ENCODE measurements around the gene UMAD1. TPM values are rescaled to one million over a fixed set of nuclear protein-coding genes. Genes with fewer than 3 reads are reported as not detected.
A peak's percentile ranks its signal among the peaks of the same experiment; 100 is the strongest.

Gene UMAD1
- total RNA-seq, 1 donor from 2014 or later, result 9.3 TPM

GRCh38 chr7:7884855-7885254 lies 244.3 kb downstream of the UMAD1 start:
- Mint-ChIP-seq H3K9me3 (ENCODE audit: unreplicated experiment) (no peaks in the 10 kb centered on the region), H3K27ac (ENCODE audit: unreplicated experiment) (no peak overlapping the region), H3K36me3 (ENCODE audit: low read depth, unreplicated experiment) (no peaks in the 10 kb centered on the region), H3K4me1 (ENCODE audit: low read depth, unreplicated experiment) (no peaks in the 10 kb centered on the region), H3K27me3 (ENCODE audit: low read depth, unreplicated experiment) (no peaks in the 10 kb centered on the region), H3K4me3 (ENCODE audit: unreplicated experiment) (no peak overlapping the region)
- TF ChIP-seq EZH2 (IDR thresholded peaks at IDR 0.05; ENCODE audit: insufficient read depth, low read length) (no peak), CTCF (IDR thresholded peaks at IDR 0.05; ENCODE audit: insufficient read depth, low read depth, low read length) (no peak)
- no peak overlapping the region for H2AFZ ChIP-seq (ENCODE audit: low read depth, low read length)
- no peak overlapping the region for H3K27ac ChIP-seq (ENCODE audit: low read depth, low read length)
- FAIRE-seq (no peak), DNase-seq (ENCODE audit: low read depth) (peak; percentile 51)
- no peaks in the 10 kb centered on the region for H3K9me3 ChIP-seq (ENCODE audit: insufficient read depth, low read depth, low read length)
- no peak overlapping the region for H3K4me3 ChIP-seq (ENCODE audit: insufficient read depth, low read depth, low read length)
- no peak overlapping the region for H3K4me2 ChIP-seq (ENCODE audit: low read length)
- H3K9ac ChIP-seq (ENCODE audit: low read length), result no peak overlapping the region
- H3K27me3 ChIP-seq (ENCODE audit: insufficient read depth, low read length), result no peaks in the 10 kb centered on the region
- H3K36me3 ChIP-seq (ENCODE audit: insufficient read depth, low read length), result no peaks in the 10 kb centered on the region
- H3K79me2 ChIP-seq (ENCODE audit: insufficient read depth, low read length), result no peaks in the 10 kb centered on the region
- no peaks in the 10 kb centered on the region for H4K20me1 ChIP-seq (ENCODE audit: insufficient read depth, low read length)
- H3K4me1 ChIP-seq (ENCODE audit: insufficient read depth, low read length), result no peaks in the 10 kb centered on the region

- TF ChIP-seq CTCF (IDR thresholded peaks at IDR 0.05; ENCODE audit: insufficient read depth, low read depth, low read length) (no peak), EZH2 (IDR thresholded peaks at IDR 0.05; ENCODE audit: insufficient read depth, low read length) (no peak)
- no peak for FAIRE-seq
- H3K9me3 Mint-ChIP-seq (ENCODE audit: unreplicated experiment), result no peaks in the 10 kb centered on the region
- no peaks in the 10 kb centered on the region for H3K9me3 ChIP-seq (ENCODE audit: insufficient read depth, low read depth, low read length)
- no peak for DNase-seq (ENCODE audit: low read depth)
- H3K4me1 Mint-ChIP-seq (ENCODE audit: low read depth, unreplicated experiment), result no peaks in the 10 kb centered on the region
- H3K27ac ChIP-seq (ENCODE audit: low read depth, low read length), result no peak overlapping the region
- H3K4me3 ChIP-seq (ENCODE audit: insufficient read depth, low read depth, low read length), result no peak overlapping the region
- H3K4me1 ChIP-seq (ENCODE audit: insufficient read depth, low read length), result no peaks in the 10 kb centered on the region
- H3K27me3 Mint-ChIP-seq (ENCODE audit: low read depth, unreplicated experiment), result no peaks in the 10 kb centered on the region
- H3K27me3 ChIP-seq (ENCODE audit: insufficient read depth, low read length), result no peaks in the 10 kb centered on the region
- no peaks in the 10 kb centered on the region for H4K20me1 ChIP-seq (ENCODE audit: insufficient read depth, low read length)
- no peaks in the 10 kb centered on the region for H3K36me3 ChIP-seq (ENCODE audit: insufficient read depth, low read length)
- no peak overlapping the region for H3K27ac Mint-ChIP-seq (ENCODE audit: unreplicated experiment)
- no peak overlapping the region for H3K4me3 Mint-ChIP-seq (ENCODE audit: unreplicated experiment)
- no peaks in the 10 kb centered on the region for H3K79me2 ChIP-seq (ENCODE audit: insufficient read depth, low read length)
- no peak overlapping the region for H2AFZ ChIP-seq (ENCODE audit: low read depth, low read length)
- H3K36me3 Mint-ChIP-seq (ENCODE audit: low read depth, unreplicated experiment), result no peaks in the 10 kb centered on the region
- no peak overlapping the region for H3K4me2 ChIP-seq (ENCODE audit: low read length)
- H3K9ac ChIP-seq (ENCODE audit: low read length), result no peak overlapping the region
Measured at GRCh38 chr7:7889791-7890568, 249.4 kb downstream of the UMAD1 start.

- H3K36me3 ChIP-seq (ENCODE audit: insufficient read depth, low read length), result no peaks in the 10 kb centered on the region
- H3K4me2 ChIP-seq (ENCODE audit: low read length), result no peak overlapping the region
- no peak overlapping the region for H3K27ac Mint-ChIP-seq (ENCODE audit: unreplicated experiment)
- no peaks in the 10 kb centered on the region for H3K27me3 Mint-ChIP-seq (ENCODE audit: low read depth, unreplicated experiment)
- no peaks in the 10 kb centered on the region for H3K36me3 Mint-ChIP-seq (ENCODE audit: low read depth, unreplicated experiment)
- peaks cover 9% of the 10 kb centered on the region for H3K4me1 Mint-ChIP-seq (ENCODE audit: low read depth, unreplicated experiment)
- H2AFZ ChIP-seq (ENCODE audit: low read depth, low read length), result no peak overlapping the region
- TF ChIP-seq EZH2 (IDR thresholded peaks at IDR 0.05; ENCODE audit: insufficient read depth, low read length) (no peak), CTCF (IDR thresholded peaks at IDR 0.05; ENCODE audit: insufficient read depth, low read depth, low read length) (no peak)
- no peak for DNase-seq (ENCODE audit: low read depth)
- no peak overlapping the region for H3K9ac ChIP-seq (ENCODE audit: low read length)
- no peaks in the 10 kb centered on the region for H3K27me3 ChIP-seq (ENCODE audit: insufficient read depth, low read length)
- H4K20me1 ChIP-seq (ENCODE audit: insufficient read depth, low read length), result no peaks in the 10 kb centered on the region
- no peak for FAIRE-seq
- H3K4me1 ChIP-seq (ENCODE audit: insufficient read depth, low read length), result no peaks in the 10 kb centered on the region
- H3K4me3 ChIP-seq (ENCODE audit: insufficient read depth, low read depth, low read length), result no peak overlapping the region
- no peaks in the 10 kb centered on the region for H3K79me2 ChIP-seq (ENCODE audit: insufficient read depth, low read length)
- no peaks in the 10 kb centered on the region for H3K9me3 Mint-ChIP-seq (ENCODE audit: unreplicated experiment)
- H3K27ac ChIP-seq (ENCODE audit: low read depth, low read length), result no peak overlapping the region
- no peak overlapping the region for H3K4me3 Mint-ChIP-seq (ENCODE audit: unreplicated experiment)
- H3K9me3 ChIP-seq (ENCODE audit: insufficient read depth, low read depth, low read length), result no peaks in the 10 kb centered on the region
Measured at GRCh38 chr7:7895004-7895650, 254.6 kb downstream of the UMAD1 start.
